ENCODE data around the gene NKD1. TPM values are rescaled to one million over a fixed set of nuclear protein-coding genes. Genes with fewer than 3 reads are reported as not detected.

The NKD1 gene
- total RNA-seq, 2 donors from 2014 or later, result 2.3 TPM

DNA sequence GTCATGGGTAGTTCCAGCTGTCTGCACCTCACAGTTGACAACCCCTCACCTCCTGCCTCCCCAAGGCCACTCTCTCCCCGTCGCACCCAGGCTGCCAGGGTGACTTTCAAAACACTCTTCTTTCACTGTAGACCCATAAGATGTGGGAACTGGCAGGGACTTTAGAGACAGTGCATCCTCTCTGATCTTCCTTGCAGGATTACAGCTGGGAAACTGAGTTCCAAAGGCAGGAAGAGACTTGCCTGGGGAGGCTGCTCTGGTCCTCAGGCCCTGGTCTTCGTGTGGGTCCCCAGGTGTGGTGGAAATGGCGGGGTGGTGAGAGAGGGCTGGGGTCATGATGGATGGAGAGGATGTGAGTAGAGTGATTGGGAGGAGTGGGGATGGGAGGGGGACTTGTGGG, 21.9 kb upstream of the NKD1 start:
- Histone ChIP-seq H3K4me1 (no peaks in the 10 kb centered on the region), H3K27me3 (no peaks in the 10 kb centered on the region), H3K4me3 (no peak overlapping the region), H3K36me3 (no peaks in the 10 kb centered on the region), H3K9me3 (no peaks in the 10 kb centered on the region), H3K9ac (ENCODE audit: low read depth in 2 of 2, low read length in 2 of 2) (no peak overlapping the region), H3K27ac (no peak overlapping the region)
- no peak for DNase-seq
- TF ChIP-seq, protein P1, sequence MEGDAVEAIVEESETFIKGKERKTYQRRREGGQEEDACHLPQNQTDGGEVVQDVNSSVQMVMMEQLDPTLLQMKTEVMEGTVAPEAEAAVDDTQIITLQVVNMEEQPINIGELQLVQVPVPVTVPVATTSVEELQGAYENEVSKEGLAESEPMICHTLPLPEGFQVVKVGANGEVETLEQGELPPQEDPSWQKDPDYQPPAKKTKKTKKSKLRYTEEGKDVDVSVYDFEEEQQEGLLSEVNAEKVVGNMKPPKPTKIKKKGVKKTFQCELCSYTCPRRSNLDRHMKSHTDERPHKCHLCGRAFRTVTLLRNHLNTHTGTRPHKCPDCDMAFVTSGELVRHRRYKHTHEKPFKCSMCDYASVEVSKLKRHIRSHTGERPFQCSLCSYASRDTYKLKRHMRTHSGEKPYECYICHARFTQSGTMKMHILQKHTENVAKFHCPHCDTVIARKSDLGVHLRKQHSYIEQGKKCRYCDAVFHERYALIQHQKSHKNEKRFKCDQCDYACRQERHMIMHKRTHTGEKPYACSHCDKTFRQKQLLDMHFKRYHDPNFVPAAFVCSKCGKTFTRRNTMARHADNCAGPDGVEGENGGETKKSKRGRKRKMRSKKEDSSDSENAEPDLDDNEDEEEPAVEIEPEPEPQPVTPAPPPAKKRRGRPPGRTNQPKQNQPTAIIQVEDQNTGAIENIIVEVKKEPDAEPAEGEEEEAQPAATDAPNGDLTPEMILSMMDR (IDR thresholded peaks at IDR 0.05), result no peak
- intact Hi-C loops (cut with DNase I), result no loop called here

DNA sequence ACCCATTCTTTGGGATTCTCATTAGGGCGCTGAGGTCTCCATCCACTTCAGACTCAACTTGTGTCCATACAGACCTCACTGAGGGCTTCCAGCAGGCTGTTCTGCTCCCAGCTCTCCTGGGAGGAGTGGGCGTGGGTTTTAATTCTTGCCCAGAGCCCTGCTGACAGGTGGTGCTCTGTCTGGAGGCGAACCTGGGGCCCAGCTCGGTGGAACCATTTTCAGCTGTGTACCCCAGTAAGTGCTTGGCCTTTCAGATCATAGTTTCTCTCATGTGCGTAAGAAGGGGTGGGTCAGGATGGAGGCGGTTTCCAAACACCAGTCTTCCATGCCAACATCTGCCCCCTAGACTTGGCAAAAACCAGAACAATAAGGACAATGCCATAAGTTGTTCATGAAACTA, 21.4 kb upstream of the NKD1 start:
- intact Hi-C loops (cut with DNase I), result no loop called here
- no peak for DNase-seq
- Histone ChIP-seq H3K4me1 (no peaks in the 10 kb centered on the region), H3K9ac (ENCODE audit: low read depth in 2 of 2, low read length in 2 of 2) (no peak overlapping the region), H3K27ac (no peak overlapping the region), H3K36me3 (no peaks in the 10 kb centered on the region), H3K9me3 (no peaks in the 10 kb centered on the region), H3K27me3 (no peaks in the 10 kb centered on the region), H3K4me3 (no peak overlapping the region)
- TF ChIP-seq, protein P1 (IDR thresholded peaks at IDR 0.05), result no peak

DNA sequence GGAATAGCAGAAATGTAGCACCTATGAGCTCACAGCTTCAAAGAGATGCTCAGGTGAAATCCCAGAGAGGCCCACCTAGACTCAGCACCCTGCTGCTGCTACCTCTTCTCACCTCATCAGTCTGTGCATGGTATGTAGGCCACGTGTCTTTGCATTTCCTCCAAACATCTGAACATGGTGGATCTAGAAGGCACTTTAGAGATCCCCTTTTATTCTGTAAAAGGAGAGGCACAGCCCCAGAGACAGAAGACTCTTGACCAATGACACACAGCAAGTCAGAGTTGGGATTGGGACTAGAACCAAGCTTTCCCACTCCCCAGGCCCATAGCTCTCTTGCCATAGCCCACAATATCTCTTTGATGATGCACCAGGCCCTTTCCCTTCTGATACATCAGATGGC, 19.4 kb upstream of the NKD1 start:
- TF ChIP-seq, protein P1 (IDR thresholded peaks at IDR 0.05), result no peak
- Histone ChIP-seq H3K27ac (no peak overlapping the region), H3K27me3 (no peaks in the 10 kb centered on the region), H3K9me3 (no peaks in the 10 kb centered on the region), H3K4me1 (no peaks in the 10 kb centered on the region), H3K4me3 (no peak overlapping the region), H3K36me3 (no peaks in the 10 kb centered on the region), H3K9ac (ENCODE audit: low read depth in 2 of 2, low read length in 2 of 2) (no peak overlapping the region)
- no peak for DNase-seq
- intact Hi-C loops (cut with DNase I), result no loop called here

DNA sequence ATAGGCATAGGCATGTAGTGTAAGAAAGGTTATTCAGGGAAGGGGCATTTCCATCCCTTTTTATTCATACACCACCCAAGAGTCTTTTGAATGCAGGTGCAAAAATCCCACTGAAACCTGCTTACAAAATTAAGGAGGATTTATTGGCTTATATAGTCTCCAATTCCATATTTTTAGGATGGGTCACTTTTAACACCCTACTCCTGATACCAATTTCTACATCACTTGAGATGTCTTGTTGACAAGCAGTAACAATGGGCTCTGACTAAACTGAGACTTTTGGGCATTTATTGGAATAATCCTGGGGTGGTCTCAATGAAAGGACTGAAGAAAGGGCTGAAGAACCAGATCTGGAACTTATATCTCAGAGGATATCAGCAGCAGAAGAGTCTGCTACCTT, 18.9 kb upstream of the NKD1 start:
- no peak for DNase-seq
- Histone ChIP-seq H3K27me3 (no peaks in the 10 kb centered on the region), H3K9me3 (no peaks in the 10 kb centered on the region), H3K9ac (ENCODE audit: low read depth in 2 of 2, low read length in 2 of 2) (no peak overlapping the region), H3K27ac (no peak overlapping the region), H3K36me3 (no peaks in the 10 kb centered on the region), H3K4me3 (no peak overlapping the region), H3K4me1 (no peaks in the 10 kb centered on the region)
- intact Hi-C loops (cut with DNase I), result no loop called here
- TF ChIP-seq, protein P1 (IDR thresholded peaks at IDR 0.05), result no peak

DNA sequence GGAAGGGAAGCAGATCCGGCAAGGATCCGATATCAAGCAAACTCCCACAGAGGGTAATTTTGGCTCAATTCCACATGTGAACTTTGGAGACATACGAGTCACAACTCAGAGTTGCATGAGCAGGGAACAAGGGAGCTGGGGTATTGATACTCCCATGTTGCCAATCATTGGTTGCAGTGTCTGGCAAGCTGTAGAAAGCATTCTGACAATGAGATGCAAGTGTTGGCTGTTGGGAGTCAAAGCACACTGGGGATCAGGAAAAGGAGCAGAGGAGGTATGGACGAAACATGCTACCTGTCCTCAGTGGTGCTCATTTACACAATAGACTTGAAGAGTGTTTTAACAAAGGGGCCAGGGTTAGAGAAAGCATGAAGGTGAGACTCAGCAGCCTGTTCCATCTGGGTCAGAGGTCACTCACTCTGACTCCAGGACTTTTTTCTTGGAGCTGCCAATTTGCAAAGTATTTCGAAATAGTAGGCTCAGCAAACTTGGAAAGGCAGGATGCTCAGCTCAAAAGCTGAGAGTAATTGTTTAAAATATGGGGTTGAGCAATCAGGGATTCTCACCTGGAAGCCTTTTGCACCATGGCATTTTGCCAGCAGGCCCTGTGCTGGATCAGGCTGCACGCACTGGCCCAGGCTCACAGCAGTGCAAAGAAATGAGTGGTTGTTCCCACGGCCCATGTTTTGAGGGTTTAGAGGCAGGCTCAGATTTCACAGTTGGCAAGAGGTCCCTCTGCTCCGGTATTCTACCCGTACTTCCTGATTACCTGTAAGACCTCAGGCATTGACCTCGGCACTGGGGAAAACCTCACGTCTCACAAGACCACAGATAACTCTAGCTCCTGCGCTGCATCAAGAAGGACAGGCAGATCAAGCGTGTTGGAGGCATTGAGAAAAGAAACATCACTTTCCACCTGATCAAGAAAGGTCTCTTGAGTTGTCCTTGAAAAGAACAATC, 17.6 kb upstream of the NKD1 start:
- Histone ChIP-seq H3K27me3 (no peaks in the 10 kb centered on the region), H3K27ac (no peak overlapping the region), H3K36me3 (no peaks in the 10 kb centered on the region), H3K9ac (ENCODE audit: low read depth in 2 of 2, low read length in 2 of 2) (no peak overlapping the region), H3K4me3 (no peak overlapping the region), H3K4me1 (no peaks in the 10 kb centered on the region), H3K9me3 (no peaks in the 10 kb centered on the region)
- intact Hi-C loops (cut with DNase I), result no loop called here
- TF ChIP-seq, protein P1 (IDR thresholded peaks at IDR 0.05), result no peak
- DNase-seq, result no peak

Measured in colonic mucosa (tissue), 4 donors.